SK-MEL-5 (cell line): ENCODE results near the gene MATN4. TPM values are rescaled to one million over a fixed set of nuclear protein-coding genes. Genes with fewer than 3 reads are reported as not detected.

Source experiments
- DNase-seq: peaks from one replicate; pipeline ENCODE4 v3.0.0-alpha.2; 2016; ENCODE audit warnings: low read depth, low spot score
- in situ Hi-C: cut with HindIII; loops from 2 replicates; pipeline ENCODE4 v1.10.0; 2016; ENCODE audit warnings: low sequenced_read_pairs, high pct_unique_total_duplicates, low pct_unique_long_range_greater_than_20kb
- total RNA-seq: library from RNA; depleted of rRNA; stranded (reverse); fragments of >200 nt; shearing (Covaris generic); gene quantifications from 2 replicates; pipeline ENCODE4 v1.2.3, GENCODE V29; 2014

The MATN4 gene
- total RNA-seq, 1 experiment from 2014 or later: 0.42 TPM

- in situ Hi-C loops: loop anchor here (25.0 kb wide), 1 partner anchor 458 kb away; no protein-coding TSS in a partner anchor
- DNase-seq: no peak
Observed at GRCh38 chr20:45304464-45304999, 3.6 kb downstream of the MATN4 start.

GRCh38 chr20:45303586-45304463 lies 4.3 kb downstream of the MATN4 start:
- in situ Hi-C loops: loop anchor here (25.0 kb wide), 1 partner anchor 458 kb away; no protein-coding TSS in a partner anchor
- DNase-seq: no peak

- DNase-seq: no peak
- in situ Hi-C loops: loop anchor here (25.0 kb wide), 1 partner anchor 460 kb away; no protein-coding TSS in a partner anchor
Observed at GRCh38 chr20:45301824-45302271, 6.3 kb downstream of the MATN4 start.

- in situ Hi-C loops: loop anchor here (25.0 kb wide), 1 partner anchor 461 kb away; no protein-coding TSS in a partner anchor
Observed at GRCh38 chr20:45300961-45301360, 7.1 kb downstream of the MATN4 start.

GRCh38 chr20:45299786-45300185 lies 8.3 kb downstream of the MATN4 start:
- in situ Hi-C loops: loop anchor here (25.0 kb wide), 1 partner anchor 463 kb away; no protein-coding TSS in a partner anchor

More at GRCh38 chr20:45300961-45301360, 7.1 kb downstream of the MATN4 start:
- DNase-seq: peak; percentile 90

GRCh38 chr20:45297786-45298497 lies 10.2 kb downstream of the MATN4 start:
- in situ Hi-C loops: no loop called here
- DNase-seq: no peak

More at GRCh38 chr20:45299786-45300185, 8.3 kb downstream of the MATN4 start:
- DNase-seq: no peak

GRCh38 chr20:45294659-45295058 lies 13.4 kb downstream of the MATN4 start:
- no peak for DNase-seq
- in situ Hi-C loops: no loop called here

- no peak for DNase-seq
- in situ Hi-C loops: no loop called here
Observed at GRCh38 chr20:45294003-45294368, 14.1 kb downstream of the MATN4 start.

- peak; percentile 87 for DNase-seq
- in situ Hi-C loops: no loop called here
Observed at GRCh38 chr20:45293041-45294002, 14.8 kb downstream of the MATN4 start.

GRCh38 chr20:45292343-45292742 lies 15.8 kb downstream of the MATN4 start:
- DNase-seq: no peak
- in situ Hi-C loops: no loop called here

GRCh38 chr20:45291526-45291925 lies 16.6 kb downstream of the MATN4 start:
- in situ Hi-C loops: no loop called here
- no peak for DNase-seq

- in situ Hi-C loops: no loop called here
- DNase-seq: peak; percentile 90
Observed at GRCh38 chr20:45290677-45291355, 17.3 kb downstream of the MATN4 start.

GRCh38 chr20:45289942-45290676 lies 18.0 kb downstream of the MATN4 start:
- in situ Hi-C loops: no loop called here
- DNase-seq: no peak

GRCh38 chr20:45288860-45289259 lies 19.2 kb downstream of the MATN4 start:
- in situ Hi-C loops: no loop called here
- no peak for DNase-seq

GRCh38 chr20:45288376-45288775 lies 19.7 kb downstream of the MATN4 start:
- no peak for DNase-seq
- in situ Hi-C loops: no loop called here

GRCh38 chr20:45283551-45284057 lies 24.5 kb downstream of the MATN4 start:
- no peak for DNase-seq
- in situ Hi-C loops: no loop called here
